ENCODE results near the gene TCP11L2.

The TCP11L2 gene

DNA sequence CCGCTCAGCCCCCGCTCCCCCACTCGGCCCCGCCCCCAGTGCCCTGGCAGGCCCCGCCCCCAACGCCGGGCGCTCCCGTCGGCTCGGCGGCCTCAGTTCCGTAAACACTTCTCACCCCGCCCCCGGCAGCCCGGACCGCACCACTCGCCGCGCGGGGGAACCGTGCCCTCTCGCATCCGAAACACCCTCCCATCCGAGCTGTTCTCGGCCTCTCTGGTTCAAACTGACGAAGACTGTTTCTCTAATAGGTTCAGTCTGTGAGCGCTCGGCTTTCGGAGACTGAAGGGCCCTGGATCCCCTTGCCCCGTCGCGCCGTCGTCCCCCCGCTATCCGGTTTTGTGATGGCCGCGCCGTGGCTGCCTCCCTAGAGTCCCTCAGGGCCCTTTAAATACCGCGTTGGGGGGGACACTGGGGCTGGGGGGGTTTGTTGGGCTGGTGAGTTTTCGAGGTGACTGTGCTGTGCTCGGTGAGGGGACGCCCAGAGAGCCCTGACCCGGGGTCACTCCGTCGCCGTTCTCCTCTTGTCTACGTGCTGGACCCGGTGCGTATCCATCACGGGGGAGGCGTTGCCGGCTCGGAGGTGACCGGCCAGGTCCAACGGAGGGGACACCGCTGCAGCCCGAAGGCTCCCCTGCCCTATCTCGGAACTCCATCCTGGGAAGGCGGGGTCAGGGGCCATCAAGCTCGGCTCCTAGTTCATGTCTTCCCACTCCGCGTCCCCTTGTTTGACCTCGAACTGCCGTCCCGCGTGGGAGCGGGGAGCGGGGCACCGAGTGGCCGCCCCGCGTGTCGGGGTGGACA, at the start of gene TCP11L2:
Gene TCP11L2, plus strand, starts transcription at position 333 of the 801 bp plus-strand sequence. CDS start 8,343 bp downstream, outside the sequence.
- peak; percentile 64 to 73 (median 69) for DNase-seq (ENCODE audit: low read depth in 2 of 3, low spot score in 2 of 3)

GRCh38 chr12:106254724-106255123, 47.8 kb upstream of the TCP11L2 start:
- DNase-seq (ENCODE audit: low read depth in 2 of 3, low spot score in 2 of 3), result no peak

GRCh38 chr12:106255493-106255892, 47.0 kb upstream of the TCP11L2 start:
- no peak for DNase-seq (ENCODE audit: low read depth in 2 of 3, low spot score in 2 of 3)

DNA sequence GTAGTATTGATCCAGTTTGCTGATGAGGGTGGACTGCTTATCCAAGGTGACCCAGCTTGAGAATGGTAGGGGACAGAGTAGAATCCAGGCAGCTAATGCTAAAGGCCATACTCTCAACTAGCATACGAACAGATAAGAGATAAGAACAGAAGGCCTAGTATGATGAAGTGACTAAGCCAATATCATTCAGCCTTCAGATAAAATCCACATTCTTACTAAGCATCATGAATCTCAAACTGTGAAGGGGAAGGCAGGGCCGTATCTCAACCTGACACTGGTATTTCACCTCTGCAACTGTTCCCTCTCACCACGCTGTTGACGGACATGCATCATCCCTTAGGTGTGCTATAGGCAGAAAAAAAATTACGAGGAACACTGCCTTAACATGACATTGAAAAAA, 46.6 kb upstream of the TCP11L2 start:
- DNase-seq (ENCODE audit: low read depth in 2 of 3, low spot score in 2 of 3), result no peak

- no peak for DNase-seq (ENCODE audit: low read depth in 2 of 3, low spot score in 2 of 3)
Observed at GRCh38 chr12:106256524-106256923, 46.0 kb upstream of the TCP11L2 start.

- no peak for DNase-seq (ENCODE audit: low read depth in 2 of 3, low spot score in 2 of 3)
Observed at GRCh38 chr12:106258226-106258625, 44.3 kb upstream of the TCP11L2 start.

- DNase-seq (ENCODE audit: low read depth in 2 of 3, low spot score in 2 of 3), result no peak
Observed at GRCh38 chr12:106258935-106259334, 43.6 kb upstream of the TCP11L2 start.

DNA sequence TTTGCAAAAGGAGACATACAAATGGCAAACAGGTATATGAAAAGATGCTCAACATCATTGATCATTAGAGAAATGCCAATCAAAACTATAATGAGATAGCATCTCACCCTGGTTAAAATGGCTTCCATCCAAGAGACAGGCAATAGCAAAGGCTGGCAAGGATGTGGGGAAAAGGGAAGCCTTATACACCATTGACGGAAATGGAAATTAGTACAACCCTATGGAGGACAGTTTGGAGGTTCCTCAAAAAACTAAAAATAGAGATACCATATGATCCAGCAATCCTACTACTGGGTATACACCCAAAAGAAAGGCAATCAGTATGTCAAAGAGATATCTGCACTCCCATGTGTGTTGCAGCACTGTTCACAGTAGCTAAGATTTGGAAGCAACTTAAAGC, 37.4 kb upstream of the TCP11L2 start:
- DNase-seq (ENCODE audit: low read depth in 2 of 3, low spot score in 2 of 3), result no peak

- DNase-seq (ENCODE audit: low read depth in 2 of 3, low spot score in 2 of 3), result no peak
Observed at GRCh38 chr12:106267535-106267934, 35.0 kb upstream of the TCP11L2 start.

GRCh38 chr12:106269150-106269771, 33.3 kb upstream of the TCP11L2 start:
- no peak for DNase-seq (ENCODE audit: low read depth in 2 of 3, low spot score in 2 of 3)

DNA sequence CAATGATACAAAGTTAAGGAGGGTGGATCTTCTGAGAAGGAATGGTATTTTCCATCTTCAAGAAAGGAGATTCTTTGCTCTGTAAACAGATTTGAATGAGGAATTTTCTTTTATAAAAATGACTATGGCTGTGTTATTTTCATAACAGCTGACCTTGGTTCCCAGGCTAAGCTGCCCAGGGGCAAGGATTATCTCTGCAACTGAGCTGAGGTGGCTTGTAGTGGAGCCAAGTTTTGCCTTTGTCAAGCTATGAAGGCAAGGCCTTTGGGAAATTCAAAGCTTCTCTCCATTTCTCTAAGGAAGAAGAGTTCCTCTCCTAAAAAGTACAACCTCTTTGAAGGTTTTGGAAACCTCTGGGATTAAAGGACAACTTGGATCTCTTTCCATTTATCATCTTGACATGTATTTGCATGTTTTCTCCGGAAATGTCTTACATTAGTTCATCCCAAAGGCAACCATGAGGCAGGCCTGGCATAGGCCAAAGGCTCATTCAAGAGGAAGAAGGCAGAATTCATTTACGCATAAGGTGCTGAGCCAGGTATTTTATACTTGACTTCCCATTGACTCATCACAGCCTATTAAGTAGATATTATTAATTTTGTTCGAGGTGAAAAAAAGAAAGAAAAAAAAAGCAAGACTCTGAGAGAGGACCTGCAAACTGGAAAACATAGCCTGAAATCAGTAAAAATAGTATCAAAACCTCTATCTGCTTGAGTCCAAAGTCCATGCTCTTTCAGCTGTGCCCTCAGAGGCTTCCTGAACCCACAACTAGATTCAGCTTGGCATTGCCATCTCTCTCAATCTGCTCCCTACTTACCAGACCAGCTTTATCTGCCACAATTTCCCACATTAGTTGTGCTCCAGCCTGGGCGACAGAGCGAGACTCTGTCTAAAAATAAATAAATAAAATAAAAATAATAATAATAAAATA, 30.7 kb upstream of the TCP11L2 start:
- no peak for DNase-seq (ENCODE audit: low read depth in 2 of 3, low spot score in 2 of 3)

- no peak for DNase-seq (ENCODE audit: low read depth in 2 of 3, low spot score in 2 of 3)
Observed at GRCh38 chr12:106273491-106273890, 29.0 kb upstream of the TCP11L2 start.

- DNase-seq (ENCODE audit: low read depth in 2 of 3, low spot score in 2 of 3), result no peak
Observed at GRCh38 chr12:106274012-106274411, 28.5 kb upstream of the TCP11L2 start.

DNA sequence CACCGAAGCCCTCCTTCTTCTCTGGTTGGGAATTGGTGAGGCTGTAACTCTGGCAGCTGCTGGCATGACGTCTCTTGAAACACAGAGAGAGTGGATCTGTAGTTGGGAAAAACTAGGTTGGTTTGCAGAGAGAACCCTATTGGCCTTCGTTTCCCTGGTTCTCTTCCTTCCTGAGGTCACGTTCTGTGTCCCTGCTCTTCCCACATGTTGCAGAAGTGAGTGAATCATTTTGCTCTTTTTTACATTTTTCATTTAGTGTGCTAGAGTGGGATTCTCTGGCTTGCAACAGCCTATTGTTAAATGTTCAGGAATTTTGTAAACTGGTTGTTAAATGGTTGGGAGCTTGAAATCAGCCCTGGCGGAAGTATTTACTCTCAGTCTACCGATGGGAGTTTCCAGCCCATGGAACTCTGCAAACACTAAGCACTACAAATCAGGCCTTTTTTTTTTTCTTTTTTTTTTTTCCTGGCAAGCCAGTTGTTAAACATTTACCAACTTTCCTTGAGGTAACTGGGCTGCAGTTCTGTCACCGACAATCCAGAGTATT, 27.9 kb upstream of the TCP11L2 start:
- no peak for DNase-seq (ENCODE audit: low read depth in 2 of 3, low spot score in 2 of 3)

DNA sequence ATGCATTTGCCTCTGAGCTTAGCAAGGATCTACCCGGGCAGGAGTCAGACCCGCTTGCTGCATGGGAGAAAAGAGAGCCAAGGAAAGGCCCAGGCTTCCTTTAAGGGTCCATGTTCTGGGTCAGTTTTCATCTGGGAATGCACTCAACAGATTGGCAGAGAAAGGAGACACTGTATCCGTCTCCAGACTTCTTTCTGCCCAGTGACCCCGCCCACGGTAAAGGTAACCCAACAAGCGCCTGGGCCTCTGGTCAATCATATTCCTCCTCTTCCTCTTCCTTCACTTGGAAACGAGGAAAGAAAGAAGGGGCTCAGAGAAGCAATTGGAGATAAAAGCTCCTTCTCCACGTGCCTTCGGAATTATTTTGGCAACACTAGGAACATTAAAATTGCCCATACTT, 27.1 kb upstream of the TCP11L2 start:
- DNase-seq (ENCODE audit: low read depth in 2 of 3, low spot score in 2 of 3), result no peak

DNA sequence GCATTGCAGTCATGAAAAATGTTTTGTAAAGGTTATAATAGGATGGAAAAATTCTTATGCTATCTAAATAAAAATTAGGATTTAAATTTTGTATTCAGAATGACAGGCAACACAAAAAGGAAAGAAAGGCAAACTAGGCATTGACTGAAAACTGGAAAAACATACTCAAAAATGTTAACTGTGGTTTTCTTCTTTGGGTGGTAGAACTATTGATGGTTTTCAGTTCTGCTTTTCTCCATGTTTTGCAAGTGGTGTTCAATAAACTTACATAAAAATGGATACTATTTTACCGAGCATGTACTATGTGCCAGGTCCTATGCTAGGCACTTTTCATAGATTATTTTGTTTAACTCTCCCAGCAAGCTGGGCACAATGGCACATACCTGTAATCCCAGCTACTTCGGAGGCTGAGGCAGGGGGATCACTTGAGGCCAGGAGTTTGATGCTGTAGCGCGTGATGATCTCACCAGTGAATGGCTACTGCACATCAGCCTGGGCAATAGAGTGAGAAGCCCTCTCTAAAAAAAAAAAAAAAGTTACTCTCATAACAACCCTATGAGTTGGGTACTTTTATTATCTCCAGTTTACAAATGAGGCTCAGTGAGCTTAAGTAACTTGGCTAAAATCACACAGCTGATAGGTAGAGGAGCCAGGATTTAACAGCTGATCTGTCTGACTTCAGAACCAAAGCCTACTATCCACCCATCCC, 26.3 kb upstream of the TCP11L2 start:
- DNase-seq (ENCODE audit: low read depth in 2 of 3, low spot score in 2 of 3), result no peak

DNA sequence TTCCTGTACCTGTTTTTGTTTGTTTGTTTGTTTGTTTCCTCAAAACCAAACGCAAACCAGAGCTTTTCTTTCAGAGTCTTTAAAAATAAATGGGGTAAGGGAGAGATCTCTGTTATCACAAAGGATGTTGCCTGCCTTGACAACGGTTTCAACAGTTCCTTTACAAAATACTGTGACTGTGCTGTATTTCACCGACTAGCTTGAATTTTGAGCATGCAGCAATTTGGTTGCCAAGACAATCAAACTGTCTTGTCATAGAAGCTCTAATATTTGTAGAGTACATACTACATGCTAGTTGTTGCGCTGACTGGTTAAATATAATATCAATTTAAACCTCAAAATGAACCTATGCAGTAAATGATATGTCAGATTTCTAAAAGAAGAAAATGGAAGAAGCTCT, 22.4 kb upstream of the TCP11L2 start:
- DNase-seq (ENCODE audit: low read depth in 2 of 3, low spot score in 2 of 3), result no peak

DNA sequence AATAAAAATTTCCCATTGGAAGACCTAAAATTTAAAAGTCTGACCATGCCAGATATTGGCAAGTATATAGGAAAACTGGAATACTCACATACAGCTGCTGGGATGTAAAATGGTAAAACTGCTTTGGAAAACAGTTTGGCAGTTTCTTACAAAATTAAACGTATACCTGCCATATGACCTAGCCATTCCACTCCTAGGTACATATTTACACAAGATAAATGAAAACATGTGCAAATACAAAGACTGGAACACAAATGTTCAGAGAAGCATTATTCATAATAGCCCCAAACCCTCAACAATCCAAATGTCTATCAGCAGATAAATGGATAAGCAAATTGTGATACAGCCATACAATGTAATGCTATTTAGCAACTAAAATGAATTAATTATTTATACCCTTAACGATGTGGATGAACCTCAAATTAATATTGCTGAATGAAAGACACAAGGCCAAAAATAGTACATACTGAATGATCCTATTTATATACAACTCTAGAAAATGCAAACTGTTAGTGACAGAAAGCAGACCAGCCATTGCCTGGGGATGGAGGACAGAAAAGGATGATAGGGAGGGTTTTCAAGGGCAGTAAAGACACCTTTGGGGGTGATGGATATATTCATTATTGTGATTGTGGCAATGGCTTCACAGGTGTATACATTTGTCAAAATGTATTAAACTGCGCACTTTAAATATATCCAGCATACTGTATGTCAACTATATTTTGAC, 21.3 kb upstream of the TCP11L2 start:
- DNase-seq (ENCODE audit: low read depth in 2 of 3, low spot score in 2 of 3), result no peak

- no peak for DNase-seq (ENCODE audit: low read depth in 2 of 3, low spot score in 2 of 3)
Observed at GRCh38 chr12:106281804-106282203, 20.7 kb upstream of the TCP11L2 start.

DNA sequence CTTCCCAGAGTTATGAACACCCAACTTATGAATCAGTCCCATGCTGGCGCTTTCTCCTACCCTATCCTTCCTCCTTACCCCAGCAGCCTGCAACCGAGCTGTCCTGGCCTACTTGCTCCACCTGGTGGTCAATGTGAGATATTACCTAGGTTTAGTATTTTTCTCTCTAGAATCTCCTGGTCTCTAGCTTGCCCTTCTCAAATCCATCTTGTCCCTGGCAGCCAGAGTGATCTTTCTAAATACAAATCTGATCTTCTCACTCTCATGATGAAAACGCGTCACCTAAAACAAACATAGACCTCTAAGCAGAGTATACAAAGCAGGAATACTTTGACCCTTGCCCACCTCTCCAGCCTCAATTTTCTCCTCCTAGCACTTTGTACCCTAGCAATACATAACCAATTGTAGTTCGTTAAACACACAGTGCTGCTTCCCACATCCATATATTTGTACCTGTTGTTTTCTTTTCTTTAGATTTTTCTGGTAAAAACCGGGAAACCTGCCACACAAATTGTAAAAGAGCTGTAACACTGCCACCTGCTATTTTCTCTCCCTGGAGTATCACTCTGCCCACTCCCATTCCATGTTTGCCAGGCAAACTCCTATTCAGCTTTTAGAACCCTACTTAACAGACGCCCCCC, 20.0 kb upstream of the TCP11L2 start:
- no peak for DNase-seq (ENCODE audit: low read depth in 2 of 3, low spot score in 2 of 3)

Data from activated CD8-positive, alpha-beta memory T cell treated with anti-CD3 and anti-CD28 coated beads for 48 hours (primary cell).